HG02938 (cell line): ENCODE results near the gene AP5B1.
A peak's percentile ranks its signal among the peaks of the same experiment; 100 is the strongest.

Experiments used
- ATAC-seq: cut with Tn5 transposase; IDR thresholded peaks from one replicate; pipeline ENCODE4 v1.9.1; 2021; ENCODE audit warnings: mild to moderate bottlenecking, moderate library complexity; ENCODE audit not compliant: unreplicated experiment

AP5B1 gene

DNA sequence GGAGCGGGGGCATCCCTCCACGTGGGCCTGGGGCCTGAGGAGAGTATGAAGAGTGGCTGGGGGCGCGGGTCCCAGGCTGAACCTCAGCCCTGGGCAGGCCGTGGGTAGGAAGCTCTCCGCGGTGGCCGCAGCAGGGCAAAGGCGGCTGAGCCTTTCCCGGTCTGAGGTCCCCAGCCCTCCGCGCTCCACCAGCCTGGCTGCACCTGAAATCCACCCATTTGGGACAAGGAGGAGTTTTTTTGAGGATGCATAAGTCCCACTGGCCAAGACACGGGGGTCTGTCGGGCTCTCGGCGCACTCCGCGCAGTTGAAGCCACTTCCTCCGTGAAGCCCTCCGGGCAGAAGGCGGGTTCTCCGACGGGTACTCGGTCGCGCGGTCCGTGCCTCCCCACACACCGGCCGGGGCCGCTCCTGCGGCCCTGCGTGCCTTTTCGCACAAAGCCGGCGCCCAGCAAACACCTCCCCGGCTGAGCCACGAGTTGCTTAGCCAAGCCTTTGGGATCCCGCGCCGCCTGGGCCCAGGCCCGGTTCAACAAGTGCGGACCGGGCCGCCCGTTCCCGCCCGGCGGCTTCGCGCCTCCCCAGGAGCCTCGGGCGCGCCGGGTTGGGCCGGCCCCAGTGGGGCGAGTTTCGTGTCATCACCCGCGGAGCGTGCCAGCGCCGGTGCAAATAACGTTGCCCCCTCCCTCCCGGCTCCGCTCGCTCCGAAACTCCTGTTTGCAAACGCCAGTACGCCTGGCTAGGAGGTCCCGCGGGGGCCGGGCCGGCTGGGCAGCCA lies 5.4 kb upstream of the AP5B1 start:
- no peak for ATAC-seq

DNA sequence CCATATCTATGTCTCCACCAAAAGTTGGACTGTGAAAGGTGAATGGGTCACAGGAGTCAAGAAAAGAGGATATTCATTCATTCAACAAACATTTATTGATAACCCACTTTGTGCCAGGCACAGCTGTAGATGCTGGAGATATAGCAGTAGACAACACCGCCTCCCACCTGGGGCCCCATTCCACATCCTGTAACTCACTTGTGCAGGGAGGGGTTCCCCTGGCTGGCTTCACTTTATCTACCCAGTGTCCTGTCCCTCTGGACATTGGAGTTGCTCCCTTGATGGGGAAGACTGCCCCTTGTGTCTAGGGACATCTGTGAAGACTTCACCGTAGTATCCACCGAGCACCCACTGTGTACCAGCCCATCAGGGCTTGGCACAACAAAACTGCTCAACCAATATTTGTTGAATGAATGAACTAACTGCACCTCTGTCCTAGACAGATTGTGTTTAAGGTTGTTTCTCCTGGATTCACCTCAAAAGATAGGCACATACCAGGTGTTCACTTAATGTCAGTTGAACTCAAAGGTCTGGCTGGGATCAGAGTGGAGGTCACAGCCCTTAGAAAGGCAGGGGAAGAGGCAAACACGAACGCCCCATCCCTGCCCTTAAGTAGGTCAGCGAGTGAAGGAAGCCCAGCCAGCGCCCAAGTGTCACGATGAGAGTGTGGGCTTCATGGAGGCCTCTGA lies 4.7 kb upstream of the AP5B1 start:
- ATAC-seq = no peak

DNA sequence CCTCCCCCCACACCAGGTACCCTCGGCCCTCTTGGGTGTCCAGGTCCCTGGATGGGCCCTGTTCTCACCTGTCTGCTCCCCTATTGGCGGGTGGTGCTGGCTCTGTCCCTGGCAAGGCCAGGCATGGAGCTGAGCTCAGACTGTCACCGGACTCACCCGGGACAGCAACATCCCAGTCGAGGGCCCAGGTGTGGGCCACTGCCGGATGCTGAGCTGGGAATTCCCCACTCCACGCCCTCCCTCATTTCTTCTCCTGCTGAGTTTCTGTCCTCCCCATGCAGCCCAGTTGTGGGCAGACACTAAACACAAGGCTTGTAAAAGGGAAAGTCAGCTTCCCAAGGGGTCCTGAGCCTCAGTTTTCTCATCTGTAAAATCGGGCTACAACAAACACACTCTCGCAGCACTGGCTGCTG lies 2.0 kb upstream of the AP5B1 start:
- no peak for ATAC-seq

DNA sequence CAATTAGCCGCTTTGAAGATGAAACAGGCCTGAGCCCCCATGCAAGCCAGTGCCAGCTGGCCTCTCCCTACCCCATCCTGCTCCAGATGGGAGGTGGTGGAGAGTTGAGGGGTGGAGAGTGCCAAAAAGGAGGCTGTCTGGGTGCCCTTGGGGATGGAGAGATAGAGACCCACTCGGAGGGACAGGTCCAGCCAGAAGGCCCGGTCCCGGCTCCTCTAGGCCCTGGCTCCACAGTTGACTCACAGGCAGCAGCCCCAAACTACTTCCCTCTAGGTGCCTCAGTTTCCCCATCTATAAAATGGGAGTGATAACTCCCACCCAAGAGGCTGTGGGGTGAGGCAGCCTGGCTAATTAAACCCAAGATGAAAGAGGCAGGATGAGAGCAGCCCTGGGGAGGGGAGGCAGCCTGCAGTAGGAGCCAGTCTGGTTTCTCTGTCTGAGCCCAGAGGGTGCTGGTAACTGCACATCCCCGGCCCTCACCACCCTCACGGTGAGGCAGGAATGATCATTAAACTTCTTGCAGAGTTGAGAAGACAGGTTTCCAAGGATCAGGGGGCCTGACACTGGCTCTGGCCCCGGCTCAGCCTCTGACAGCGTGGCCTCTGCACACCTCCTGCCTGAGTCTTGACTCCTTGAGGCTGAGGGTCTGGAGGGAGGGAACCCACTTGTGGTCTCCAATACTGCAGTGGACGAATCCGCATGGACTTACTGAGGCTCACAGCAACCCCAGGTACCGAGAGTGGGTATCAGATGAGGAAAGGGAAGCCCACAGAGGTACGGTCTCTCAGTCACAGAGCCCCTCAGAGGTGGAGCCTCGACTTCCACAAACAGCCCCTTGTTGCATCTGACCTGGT lies 1.4 kb upstream of the AP5B1 start:
- ATAC-seq = no peak

DNA sequence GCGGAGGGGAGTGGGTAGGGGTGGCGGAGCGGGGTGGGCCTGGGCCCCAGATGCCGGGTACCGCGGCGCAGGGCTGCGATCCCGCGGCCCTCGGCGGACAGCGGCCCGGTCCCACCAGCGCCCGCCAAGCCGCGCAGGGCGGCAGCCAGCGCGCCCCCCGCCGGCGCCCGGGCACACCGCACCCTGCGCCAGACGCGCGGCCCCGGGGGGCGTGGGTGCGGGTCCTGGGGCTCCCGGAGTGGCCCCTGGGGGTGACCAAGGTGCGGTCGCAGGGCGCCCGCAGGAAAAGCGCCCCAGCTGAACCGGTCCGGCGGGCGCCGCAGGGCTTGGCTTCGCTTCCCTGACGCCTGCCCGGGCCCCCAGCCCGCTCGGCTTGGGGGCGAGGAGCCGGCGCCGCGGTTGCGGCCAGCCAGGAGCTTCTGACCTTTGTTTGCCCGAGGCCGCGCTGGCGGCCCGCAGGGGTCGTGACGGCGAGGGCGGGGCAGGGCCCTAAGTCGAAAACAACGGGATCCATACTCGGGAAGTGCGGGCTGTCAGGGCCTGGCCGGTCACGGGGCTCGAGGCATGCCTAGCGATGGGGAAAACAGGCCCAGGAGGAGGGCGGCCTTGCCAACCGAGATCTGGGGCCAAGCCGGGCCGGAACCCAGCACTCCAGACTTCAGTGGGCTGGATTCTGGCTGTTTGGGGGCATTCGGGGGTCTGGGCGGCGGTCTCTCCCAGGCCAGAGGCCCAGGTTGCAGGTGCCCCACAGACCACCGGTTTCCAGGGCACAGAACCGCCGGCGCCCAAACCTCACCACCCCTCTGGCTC lies 581 bp upstream of the AP5B1 start:
- peak; percentile 18 for ATAC-seq

DNA sequence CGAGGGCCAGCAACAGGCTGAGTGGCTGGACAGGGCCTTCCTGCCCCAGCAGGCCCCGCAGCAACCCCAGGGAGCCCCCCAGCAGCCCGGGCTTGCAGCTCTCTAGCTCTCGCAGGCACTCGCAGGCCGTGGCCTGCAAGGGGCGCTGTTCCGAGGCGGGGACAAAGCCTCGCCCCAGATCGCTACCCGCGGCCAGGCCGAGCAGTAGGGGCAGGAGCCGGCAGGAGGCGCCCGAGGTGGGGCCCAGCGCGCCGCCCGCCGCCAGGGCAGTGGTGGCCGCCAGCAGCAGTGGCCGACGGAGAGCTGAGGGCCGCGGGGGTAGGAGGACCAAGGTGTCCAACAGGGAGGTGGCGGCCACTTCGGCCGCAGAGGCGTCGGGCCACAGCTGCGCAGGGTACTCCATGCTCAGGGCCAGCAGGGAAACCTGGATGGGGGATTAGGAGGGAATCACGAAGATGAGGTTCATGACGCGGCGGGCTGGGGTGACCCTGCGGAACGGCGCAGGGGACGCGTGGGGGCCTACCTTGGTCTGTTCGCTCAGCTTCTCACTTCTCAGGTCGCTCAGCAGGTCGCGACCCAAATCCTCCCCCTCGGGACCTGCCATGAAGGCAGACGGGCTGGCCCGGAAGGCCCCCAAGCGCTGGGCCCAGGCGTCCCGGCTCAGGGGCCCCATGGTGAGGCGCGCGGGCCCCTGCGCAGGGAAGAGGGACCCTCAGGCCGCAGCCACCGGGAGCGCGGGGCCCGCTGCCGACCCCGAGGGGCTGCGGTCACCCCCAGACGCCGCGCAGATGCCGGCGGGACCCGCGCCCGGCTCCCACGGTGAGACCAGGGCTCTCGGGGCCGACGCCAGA lies 632 bp downstream of the AP5B1 start:
- peak; percentile 44 for ATAC-seq

DNA sequence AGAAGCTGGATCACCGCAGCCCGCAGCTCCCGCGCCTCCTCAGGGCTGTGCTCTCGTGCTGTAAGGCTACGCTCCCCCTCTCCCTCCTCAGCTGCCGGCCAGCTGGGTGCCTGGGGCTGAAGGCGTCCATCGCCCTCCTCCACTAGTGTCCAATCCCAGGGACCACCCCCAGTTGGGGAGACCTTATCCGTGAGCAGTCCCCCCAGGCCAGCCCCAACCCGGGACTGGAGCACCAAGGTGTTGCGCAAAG lies 1.2 kb downstream of the AP5B1 start:
- no peak for ATAC-seq

DNA sequence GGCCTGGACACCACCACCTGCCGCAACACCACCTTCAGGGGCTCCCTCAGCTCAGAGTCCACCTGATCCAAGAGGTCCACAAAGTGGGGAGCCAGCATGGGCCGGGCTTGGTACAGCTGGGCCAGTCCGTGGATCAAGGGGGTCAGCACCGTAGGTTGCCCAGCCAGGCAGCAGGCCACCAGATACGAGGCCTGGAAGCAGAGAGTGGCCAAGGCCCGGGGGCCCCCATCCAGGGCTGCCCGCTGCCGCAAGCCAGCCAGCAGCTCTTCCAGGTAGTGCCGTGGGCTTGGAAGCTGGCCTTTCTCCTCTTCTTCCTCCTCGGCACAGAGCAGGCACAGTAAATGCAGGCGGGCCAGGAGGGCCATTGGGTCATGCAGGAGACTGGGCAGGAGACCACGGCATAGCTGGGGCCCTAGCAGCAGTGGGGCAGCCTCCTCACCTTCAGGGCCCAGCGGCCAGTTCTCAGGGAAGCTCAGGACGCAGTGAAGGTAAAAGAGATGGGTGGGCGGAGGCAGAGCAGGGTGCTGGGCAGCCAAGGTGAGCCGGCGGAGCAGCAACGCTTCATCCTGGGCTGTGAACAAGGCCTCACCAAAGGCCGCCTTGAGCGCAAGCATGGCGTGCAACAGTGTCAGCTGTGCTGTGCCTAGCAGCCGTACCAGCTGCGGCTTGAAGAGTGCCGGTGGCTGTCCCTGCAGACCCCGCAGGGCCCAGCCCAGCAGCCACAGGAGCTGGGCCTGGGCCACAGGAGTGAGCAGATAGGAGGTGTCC lies 1.7 kb downstream of the AP5B1 start:
- no peak for ATAC-seq

DNA sequence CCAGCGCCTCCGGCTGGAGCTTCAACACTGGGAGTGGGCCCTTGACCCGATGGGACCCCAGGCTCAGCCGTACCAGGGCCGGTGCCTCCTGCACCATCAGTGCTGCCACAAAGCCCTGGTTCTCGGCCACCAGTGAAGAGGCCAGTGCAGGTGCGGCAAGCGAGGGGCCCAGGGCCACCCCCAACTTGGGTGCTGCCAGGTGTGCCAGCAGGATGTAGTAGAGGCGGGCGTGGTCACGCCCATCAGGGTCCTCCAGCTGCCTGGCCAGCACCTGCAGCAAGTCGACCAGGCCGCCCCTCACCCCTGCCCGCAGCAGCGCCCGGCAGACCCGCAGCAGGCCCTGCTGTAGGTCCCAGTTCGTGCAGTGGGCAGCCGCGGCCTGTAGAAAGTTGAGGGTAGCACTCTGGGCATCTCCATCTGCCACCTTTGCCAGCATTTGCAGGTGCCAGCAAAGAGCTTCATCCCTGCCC lies 2.3 kb downstream of the AP5B1 start:
- ATAC-seq = no peak

DNA sequence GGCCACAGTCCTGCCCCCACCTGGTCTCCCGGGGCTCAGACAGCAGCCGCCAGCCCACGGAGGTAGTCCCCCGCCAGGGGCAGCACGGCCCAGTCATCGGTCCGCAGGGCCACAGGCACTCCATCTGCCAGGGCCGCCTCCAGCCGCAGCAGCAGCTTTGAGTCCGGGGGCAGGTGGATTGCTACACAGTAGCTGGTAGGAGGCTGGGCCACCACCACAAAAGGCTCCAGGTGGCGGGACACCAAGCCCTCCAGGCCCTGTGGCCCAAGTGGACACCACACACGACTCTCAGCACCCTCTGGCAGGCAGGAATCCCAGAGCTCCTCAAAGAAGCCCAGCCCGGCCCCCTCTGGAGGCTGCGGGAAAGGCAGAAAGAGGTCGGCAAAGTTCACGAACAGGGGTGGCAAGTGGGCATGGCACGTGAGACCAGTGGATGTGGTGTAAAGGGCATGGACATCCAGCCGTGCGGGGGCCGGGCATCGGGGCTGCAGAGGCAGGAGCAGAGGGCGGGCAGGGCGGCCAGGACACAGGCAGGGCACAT lies 2.9 kb downstream of the AP5B1 start:
- no peak for ATAC-seq

DNA sequence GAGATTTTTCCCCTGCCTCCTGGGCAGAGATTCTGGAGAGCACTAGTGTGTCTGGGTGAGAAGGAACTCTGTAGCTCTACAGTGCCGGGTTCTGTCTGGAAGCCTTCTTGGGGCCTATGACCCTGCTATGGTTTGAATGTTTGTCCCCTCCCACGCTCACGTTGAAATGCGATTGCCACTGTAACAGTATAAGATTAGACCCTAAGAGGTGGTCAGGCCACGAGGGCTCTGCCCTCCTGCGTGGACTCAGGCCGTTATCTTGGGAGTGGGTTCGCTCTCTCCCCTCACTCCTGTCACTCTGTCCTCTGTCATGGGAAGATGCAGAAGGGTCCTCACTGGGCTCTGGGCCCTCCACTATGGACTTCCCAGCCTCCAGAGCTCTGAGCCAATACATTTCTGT lies 3.5 kb downstream of the AP5B1 start:
- no peak for ATAC-seq

DNA sequence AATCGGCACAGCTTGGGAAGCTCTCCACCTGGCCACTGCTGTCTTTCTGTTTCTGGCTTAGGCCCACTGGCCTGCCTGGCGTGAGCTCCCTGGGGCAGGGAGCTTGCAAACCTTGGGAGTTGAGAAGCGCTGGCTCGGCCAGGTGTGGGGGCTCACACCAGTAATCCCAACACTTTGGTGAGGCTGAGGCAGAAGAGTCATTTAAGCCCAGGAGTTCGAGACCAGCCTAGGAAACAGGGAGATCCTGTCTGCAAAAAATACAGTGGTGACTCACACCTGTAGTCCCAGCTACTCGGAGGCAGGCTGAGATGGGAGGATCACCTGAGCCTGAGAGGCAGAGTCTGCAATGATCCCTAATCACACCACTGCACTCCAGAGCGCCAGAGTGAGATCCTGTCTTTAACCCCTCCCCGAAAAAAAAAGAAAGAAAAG lies 4.0 kb downstream of the AP5B1 start:
- no peak for ATAC-seq

DNA sequence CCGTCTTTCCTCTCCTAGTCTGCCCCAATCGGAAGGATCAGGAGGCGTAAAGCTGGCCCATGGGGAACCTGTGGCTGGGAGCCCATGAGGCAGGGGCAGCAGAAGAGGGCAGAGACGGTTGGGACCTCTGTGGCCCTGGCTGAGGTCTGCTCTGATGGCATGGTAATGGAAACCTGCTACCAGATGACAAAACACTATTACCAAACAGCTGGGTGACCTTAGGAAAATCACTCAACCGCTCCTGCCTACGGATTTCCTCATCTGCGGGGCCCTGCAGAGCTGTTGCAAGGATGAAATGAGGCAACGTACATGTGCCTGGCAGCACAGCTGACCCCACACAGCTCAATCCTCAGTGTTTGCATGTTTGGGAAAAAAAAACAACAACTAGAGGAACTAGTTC lies 4.6 kb downstream of the AP5B1 start:
- no peak for ATAC-seq

DNA sequence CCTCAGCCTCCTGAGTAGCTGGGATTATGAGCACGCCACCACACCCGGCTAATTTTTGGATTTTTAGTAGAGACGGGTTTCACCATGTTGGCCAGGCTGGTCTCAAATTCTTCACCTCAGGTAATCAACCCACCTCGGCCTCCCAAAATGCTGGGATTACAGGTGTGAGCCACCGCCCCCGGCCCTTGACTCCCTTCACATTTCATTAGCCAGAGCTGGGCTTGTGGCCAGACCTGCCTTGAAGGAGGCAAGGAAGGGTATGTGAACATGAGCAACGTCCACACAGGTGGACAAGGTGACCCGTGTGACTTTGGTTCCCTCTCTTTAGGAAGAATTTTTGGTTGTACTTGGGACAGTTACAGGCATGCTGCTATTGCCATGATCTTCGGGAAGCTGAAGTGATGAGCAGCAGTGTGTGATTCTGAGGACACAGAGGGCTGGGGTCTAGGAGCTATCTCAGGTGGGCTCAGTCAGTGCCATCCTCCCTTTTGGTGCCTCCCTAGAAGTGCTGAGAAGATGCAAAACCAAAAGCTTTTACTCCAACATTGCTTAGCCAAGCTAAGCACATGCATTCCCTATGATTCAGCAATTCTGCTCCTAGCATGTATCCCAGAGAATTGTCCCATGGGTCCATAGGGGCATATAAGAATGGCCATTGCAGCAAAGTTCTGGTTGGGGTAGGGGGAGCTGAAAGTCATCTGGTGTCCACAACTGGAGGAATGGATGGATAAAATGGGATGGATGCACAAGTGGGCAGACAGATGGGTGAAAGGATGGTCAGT lies 6.1 kb downstream of the AP5B1 start:
- no peak for ATAC-seq

DNA sequence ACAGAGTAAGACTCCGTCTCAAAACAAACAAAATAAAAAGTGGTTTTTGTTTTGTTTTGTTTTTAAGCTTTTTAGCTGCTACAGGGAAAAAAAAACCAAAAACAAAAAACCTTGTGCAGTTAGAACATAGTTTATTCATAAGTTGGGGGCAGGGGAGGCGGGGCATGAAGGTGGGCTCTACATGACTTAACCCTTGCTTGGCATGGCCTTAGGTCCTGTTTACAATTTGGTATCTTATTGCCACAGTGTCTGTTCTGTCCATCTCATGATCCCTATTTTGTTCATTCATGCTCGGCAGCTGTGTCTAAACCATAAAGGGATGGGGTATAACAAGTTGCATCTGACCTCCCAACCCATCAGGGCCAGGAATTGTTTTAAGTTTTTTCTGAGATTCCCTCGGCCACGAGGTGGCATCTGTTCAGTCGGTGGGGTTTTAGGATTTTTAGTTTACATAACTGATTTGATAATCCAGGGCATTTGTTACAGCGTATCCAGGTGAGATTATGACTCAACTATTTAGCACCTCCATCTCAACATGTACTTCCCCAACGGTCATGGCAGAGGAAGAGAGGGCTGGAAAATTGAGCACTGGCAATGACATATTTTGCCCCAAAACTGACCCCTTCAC lies 6.9 kb downstream of the AP5B1 start:
- ATAC-seq = no peak

DNA sequence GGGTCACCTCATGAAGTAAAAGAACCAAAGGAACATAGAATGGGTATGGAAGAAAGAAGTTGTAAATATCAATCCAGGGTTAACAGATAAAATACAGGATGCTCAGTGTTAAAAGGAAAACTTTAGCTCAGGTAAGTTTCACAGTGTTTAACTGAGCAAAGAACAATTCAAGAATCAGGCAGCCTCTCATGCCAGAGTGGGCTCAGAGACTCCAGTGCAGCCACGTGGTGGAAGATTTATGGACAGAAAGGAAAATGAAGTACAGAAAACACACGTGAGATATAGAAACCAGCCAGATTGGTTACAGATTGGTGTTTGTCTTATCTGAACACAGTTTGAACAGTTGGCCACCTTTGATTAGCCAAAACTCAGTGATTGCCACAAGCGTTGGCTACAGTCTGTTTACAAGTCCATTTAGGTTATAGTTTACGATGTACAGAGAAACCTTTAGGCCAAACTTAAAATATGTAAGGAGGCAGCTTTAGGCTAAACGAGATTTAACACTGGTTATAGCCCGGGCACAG lies 9.1 kb downstream of the AP5B1 start:
- no peak for ATAC-seq

DNA sequence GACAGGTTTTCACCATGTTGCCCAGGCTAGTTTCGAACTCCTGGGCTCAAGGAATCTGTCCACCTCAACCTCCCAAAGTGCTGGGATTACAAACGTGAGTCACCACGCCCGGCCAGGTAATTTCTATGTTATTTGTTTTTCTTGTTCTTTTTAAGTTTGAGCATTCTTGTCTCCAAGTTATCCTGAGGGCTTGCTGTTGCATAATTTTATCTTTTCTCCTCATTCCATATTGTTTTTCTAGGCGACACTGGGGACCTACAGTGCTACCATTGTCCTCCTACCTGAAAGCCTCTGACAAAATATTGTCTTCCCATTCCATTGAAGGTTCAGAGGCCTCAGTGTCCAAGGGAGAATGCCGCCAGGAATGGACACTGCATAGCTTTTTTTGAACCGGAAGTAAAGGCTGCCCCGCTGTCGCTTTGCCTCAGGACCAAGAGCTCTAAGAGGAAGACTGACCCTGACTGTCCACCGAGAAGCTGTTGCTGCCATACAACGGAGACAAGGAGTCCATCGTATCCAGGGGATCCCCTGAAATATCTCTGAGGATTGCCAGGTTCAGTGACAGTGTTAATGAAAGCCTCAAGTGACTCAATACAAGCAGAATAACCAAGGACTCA lies 9.7 kb downstream of the AP5B1 start:
- ATAC-seq = no peak
